ENCODE data around the gene SHISA7.
A peak's percentile ranks its signal among the peaks of the same experiment; 100 is the strongest.

Gene SHISA7

GRCh38 chr19:55486971-55487923 lies 44.1 kb upstream of the SHISA7 start (continued):
- TF ChIP-seq ZNF600 (tag by site-specific recombination; IDR thresholded peaks at IDR 0.05): peak; percentile 43; the same call in 1 of the 2 replicates
- TF ChIP-seq ZNF223 (tag by site-specific recombination; IDR thresholded peaks at IDR 0.05): 0 out of 2 replicates have a peak, but pooled peaks have one; percentile 54
- TF ChIP-seq ZNF2 (tag by site-specific recombination; IDR thresholded peaks at IDR 0.05): 0 out of 2 replicates have a peak, but pooled peaks have one; percentile 5
- peak; percentile 69 for TF ChIP-seq ZNF335 (tag by site-specific recombination; conservative IDR thresholded peaks at IDR 0.05)
- TF ChIP-seq ZNF10 (tag by site-specific recombination; IDR thresholded peaks at IDR 0.05): peak; percentile 97
- peak; percentile 92 for TF ChIP-seq SP7 (tag by site-specific recombination; IDR thresholded peaks at IDR 0.05)
- TF ChIP-seq ZNF776 (tag by site-specific recombination; IDR thresholded peaks at IDR 0.05; ENCODE audit: borderline replicate concordance): no peak
- peak; percentile 67 for TF ChIP-seq ZFHX2 (tag by site-specific recombination; conservative IDR thresholded peaks at IDR 0.05)
- no peak for TF ChIP-seq ZBTB7A (tag by site-specific recombination; IDR thresholded peaks at IDR 0.05; ENCODE audit: low read depth)
- 0 out of 2 replicates have a peak, but pooled peaks have one; percentile 18 for TF ChIP-seq INSM2 (tag by site-specific recombination; IDR thresholded peaks at IDR 0.05)
- TF ChIP-seq ZSCAN23 (tag by site-specific recombination; IDR thresholded peaks at IDR 0.05): no peak
- peak; percentile 40; the same call in 1 of the 2 replicates for TF ChIP-seq GLIS2 (tag by site-specific recombination; IDR thresholded peaks at IDR 0.05)
- TF ChIP-seq ZNF391 (tag by site-specific recombination; IDR thresholded peaks at IDR 0.05; ENCODE audit: borderline replicate concordance, low read depth): 0 out of 2 replicates have a peak, but pooled peaks have one; percentile 31
- no peak for TF ChIP-seq ZNF341 (tag by site-specific recombination; IDR thresholded peaks at IDR 0.05; ENCODE audit: low read depth)
- TF ChIP-seq ZNF324 (tag by site-specific recombination; IDR thresholded peaks at IDR 0.05): peak; percentile 31; the same call in 1 of the 2 replicates
- TF ChIP-seq ZNF830 (tag by site-specific recombination; IDR thresholded peaks at IDR 0.05; ENCODE audit: low read depth): no peak
- no peak for TF ChIP-seq ZNF416 (tag by site-specific recombination; IDR thresholded peaks at IDR 0.05)
- TF ChIP-seq ZNF354C (tag by site-specific recombination; IDR thresholded peaks at IDR 0.05; ENCODE audit: borderline replicate concordance, low read depth): no peak
- TF ChIP-seq HIC1 (tag by site-specific recombination; IDR thresholded peaks at IDR 0.05): peak; percentile 92
- TF ChIP-seq ZNF366 (tag by site-specific recombination; conservative IDR thresholded peaks at IDR 0.05): peak; percentile 51
- TF ChIP-seq ZIC2 (tag by site-specific recombination; IDR thresholded peaks at IDR 0.05): peak; percentile 61
- no peak for TF ChIP-seq REST (tag by site-specific recombination; IDR thresholded peaks at IDR 0.05)
- peak; percentile 84; the same call in 1 of the 2 replicates for TF ChIP-seq KLF17 (tag by site-specific recombination; IDR thresholded peaks at IDR 0.05)
- peak; percentile 54; the same call in 1 of the 2 replicates for TF ChIP-seq KLF8 (tag by site-specific recombination; IDR thresholded peaks at IDR 0.05)
- no peak for TF ChIP-seq ZNF248 (tag by site-specific recombination; IDR thresholded peaks at IDR 0.05)
- TF ChIP-seq ZNF777 (tag by site-specific recombination; IDR thresholded peaks at IDR 0.05; ENCODE audit: borderline replicate concordance): no peak
- TF ChIP-seq ZNF639 (tag by site-specific recombination; IDR thresholded peaks at IDR 0.05): 0 out of 2 replicates have a peak, but pooled peaks have one; percentile 55
- TF ChIP-seq ZNF221 (tag by site-specific recombination; IDR thresholded peaks at IDR 0.05; ENCODE audit: borderline replicate concordance): no peak
- no peak for TF ChIP-seq ZNF133 (tag by site-specific recombination; IDR thresholded peaks at IDR 0.05)
